Caco-2 (cell line): ENCODE results near the gene TSR2. TPM values are rescaled to one million over a fixed set of nuclear protein-coding genes. Genes with fewer than 3 reads are reported as not detected.
"Not testable (repeated sequence)": the region's sequence is repeated elsewhere in the genome, so short reads cannot be mapped to it uniquely, and the experiment has no call there.

ENCODE experiments used
- BruUV-seq: library from RNA; stranded (reverse); fragments of 400-500 nt; replicated peaks from 2 replicates; lab custom pipeline; 2021; lab: Mats Ljungman, UMichigan
- CTCF ChIA-PET: fragments of 300-600 bp; sonication (Branson Sonifier 250); formaldehyde crosslinking; loops from one replicate; lab custom pipeline; 2022; ENCODE audit warnings: antibody characterized with exemption; lab: Charles Lee
- POLR2A ChIA-PET: fragments of 300-600 bp; sonication (Branson Sonifier 250); formaldehyde crosslinking; loops from one replicate; lab custom pipeline; 2022; ENCODE audit warnings: antibody characterized with exemption; lab: Charles Lee
- DNase-seq, 2 experiments: peaks; one replicate each; pipeline versions ENCODE4 v3.0.0 to v3.0.0-alpha.2; 2020 to 2022
- H3K27me3 ChIP-seq: replicated peaks from 2 replicates; pipeline ENCODE4 v1.6.0; 2011; ENCODE audit warnings: low read length; ENCODE audit not compliant: control insufficient read depth, insufficient read depth
- H3K36me3 ChIP-seq: 2 replicates; pipeline ENCODE4 v1.5.1; 2011; ENCODE audit warnings: low read length; ENCODE audit not compliant: control insufficient read depth, insufficient read depth
- H3K4me1 ChIP-seq: fragments of 250-450 bp; sonication (Bioruptor Pico); 2 replicates; pipeline ENCODE4 v1.5.1; 2020; ENCODE audit warnings: mild to moderate bottlenecking
- H3K4me3 ChIP-seq: 2 replicates; pipeline ENCODE4 v1.5.1; 2011; ENCODE audit warnings: low read depth, mild to moderate bottlenecking, control low read depth, low read length
- H3K9me3 ChIP-seq: fragments of 250-450 bp; sonication (Bioruptor Pico); 2 replicates; pipeline ENCODE4 v1.5.1; 2020; ENCODE audit warnings: mild to moderate bottlenecking, moderate library complexity
- H3K27ac Mint-ChIP-seq: one replicate; pipeline ENCODE4 v1.8.0; 2022; ENCODE audit warnings: mixed read lengths; ENCODE audit not compliant: unreplicated experiment
- H3K27me3 Mint-ChIP-seq: one replicate; pipeline ENCODE4 v1.8.0; 2022; ENCODE audit warnings: mixed read lengths; ENCODE audit not compliant: insufficient read depth, unreplicated experiment
- H3K36me3 Mint-ChIP-seq: one replicate; pipeline ENCODE4 v1.8.0; 2022; ENCODE audit warnings: mild to moderate bottlenecking, mixed read lengths; ENCODE audit not compliant: insufficient read depth, unreplicated experiment
- H3K4me1 Mint-ChIP-seq: one replicate; pipeline ENCODE4 v1.8.0; 2022; ENCODE audit warnings: low read depth, mixed read lengths; ENCODE audit not compliant: unreplicated experiment
- H3K4me3 Mint-ChIP-seq: one replicate; pipeline ENCODE4 v1.8.0; 2022; ENCODE audit warnings: mild to moderate bottlenecking, moderate library complexity, mixed read lengths; ENCODE audit not compliant: unreplicated experiment
- H3K9me3 Mint-ChIP-seq: one replicate; pipeline ENCODE4 v1.8.0; 2022; ENCODE audit warnings: mixed read lengths; ENCODE audit not compliant: unreplicated experiment
- intact Hi-C: fragments of 100-400 bp; cut with micrococcal nuclease; formaldehyde crosslinking; loops from one replicate; pipeline ENCODE4 v1.10.0; 2022; ENCODE audit not compliant: unreplicated experiment
- total RNA-seq: library from RNA; stranded (reverse); gene quantifications from 2 replicates; pipeline ENCODE4 v1.2.3, GENCODE V29; 2022
- TF ChIP-seq, protein P1 (sequence below), 2 experiments: fragments of 200-600 bp in 1 of 2; IDR thresholded peaks; 1 replicate in 1 of 2; 2 replicates in 1 of 2; pipeline versions ENCODE4 v1.5.1 to v1.8.0; 2011 to 2022; ENCODE audit warnings: antibody characterized with exemption in 1 of 2, control low read depth in 1 of 2, inconsistent platforms in 1 of 2, low read depth in 1 of 2, low read length in 1 of 2, mild to moderate bottlenecking in 1 of 2, moderate library complexity in 1 of 2; ENCODE audit not compliant: insufficient read depth in 1 of 2, severe bottlenecking in 1 of 2, unreplicated experiment in 1 of 2

Gene TSR2
- total RNA-seq, 1 experiment from 2014 or later = 45.7 TPM

DNA sequence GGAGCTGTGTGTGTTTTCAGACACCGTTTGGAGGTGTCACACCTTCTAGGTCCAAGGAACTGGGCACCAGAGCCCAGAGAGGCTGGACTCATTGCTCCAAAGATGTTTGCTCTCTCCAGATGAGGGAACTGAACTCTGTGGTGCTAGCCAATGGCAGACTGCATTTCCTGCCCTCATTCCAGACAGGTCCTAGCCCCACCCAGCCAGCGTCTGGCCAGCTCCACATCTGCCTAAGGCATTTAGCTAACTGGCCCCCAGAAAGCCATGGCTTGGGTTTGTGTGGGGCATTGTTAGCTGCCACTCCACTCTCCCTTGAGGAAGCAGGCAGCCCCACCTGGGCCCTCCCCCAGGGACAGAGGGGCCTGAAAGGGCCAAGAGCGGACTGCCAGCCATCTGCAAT is 44.5 kb downstream of the TSR2 start:
- no peaks in the 10 kb centered on the region for H3K36me3 ChIP-seq
- no peaks in the 10 kb centered on the region for H3K9me3 ChIP-seq
- DNase-seq = no peak
- TF ChIP-seq, protein P1, sequence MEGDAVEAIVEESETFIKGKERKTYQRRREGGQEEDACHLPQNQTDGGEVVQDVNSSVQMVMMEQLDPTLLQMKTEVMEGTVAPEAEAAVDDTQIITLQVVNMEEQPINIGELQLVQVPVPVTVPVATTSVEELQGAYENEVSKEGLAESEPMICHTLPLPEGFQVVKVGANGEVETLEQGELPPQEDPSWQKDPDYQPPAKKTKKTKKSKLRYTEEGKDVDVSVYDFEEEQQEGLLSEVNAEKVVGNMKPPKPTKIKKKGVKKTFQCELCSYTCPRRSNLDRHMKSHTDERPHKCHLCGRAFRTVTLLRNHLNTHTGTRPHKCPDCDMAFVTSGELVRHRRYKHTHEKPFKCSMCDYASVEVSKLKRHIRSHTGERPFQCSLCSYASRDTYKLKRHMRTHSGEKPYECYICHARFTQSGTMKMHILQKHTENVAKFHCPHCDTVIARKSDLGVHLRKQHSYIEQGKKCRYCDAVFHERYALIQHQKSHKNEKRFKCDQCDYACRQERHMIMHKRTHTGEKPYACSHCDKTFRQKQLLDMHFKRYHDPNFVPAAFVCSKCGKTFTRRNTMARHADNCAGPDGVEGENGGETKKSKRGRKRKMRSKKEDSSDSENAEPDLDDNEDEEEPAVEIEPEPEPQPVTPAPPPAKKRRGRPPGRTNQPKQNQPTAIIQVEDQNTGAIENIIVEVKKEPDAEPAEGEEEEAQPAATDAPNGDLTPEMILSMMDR (IDR thresholded peaks at IDR 0.05; ENCODE audit: insufficient read depth in 1 of 2, low read depth in 1 of 2, low read length in 1 of 2, severe bottlenecking in 1 of 2, unreplicated experiment in 1 of 2) = no peak
- H3K27me3 ChIP-seq = no peaks in the 10 kb centered on the region
- Mint-ChIP-seq H3K9me3 (no peaks in the 10 kb centered on the region), H3K4me1 (no peaks in the 10 kb centered on the region), H3K4me3 (no peak overlapping the region), H3K27ac (no peak overlapping the region), H3K36me3 (no peaks in the 10 kb centered on the region), H3K27me3 (no peaks in the 10 kb centered on the region)
- intact Hi-C loops = loop anchor here (5.0 kb wide), 1 partner anchor 547 kb away; no protein-coding TSS in a partner anchor
- BruUV-seq = no TSS peak
- ChIA-PET CTCF (interaction anchor here (0.6 kb wide), 1 partner anchor 47 kb away, joined by 5 read pairs; no protein-coding TSS in a partner anchor), POLR2A (no interaction called here)
- no peak overlapping the region for H3K4me3 ChIP-seq
- no peaks in the 10 kb centered on the region for H3K4me1 ChIP-seq

DNA sequence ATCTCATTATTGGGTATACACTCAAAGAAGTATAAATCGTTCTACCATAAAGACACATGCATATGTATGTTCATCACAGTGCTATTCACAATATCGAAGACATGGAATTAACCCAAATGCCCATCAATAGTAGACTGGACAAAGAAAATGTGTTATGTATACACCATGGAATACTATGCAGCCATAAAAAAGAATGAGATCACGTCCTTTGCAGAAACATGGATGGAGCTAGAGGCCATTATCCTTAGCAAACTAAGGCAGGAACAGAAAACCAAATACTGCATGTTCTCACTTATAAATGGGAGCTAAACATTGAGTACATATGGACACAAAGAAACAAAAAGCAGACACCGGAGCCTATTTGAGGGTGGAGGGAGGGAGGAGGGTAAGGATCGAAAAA is 49.6 kb downstream of the TSR2 start:
- H3K4me3 ChIP-seq, H3K4me1 Mint-ChIP-seq, H3K36me3 ChIP-seq, H3K27ac Mint-ChIP-seq, DNase-seq, CTCF ChIA-PET, H3K9me3 Mint-ChIP-seq, H3K9me3 ChIP-seq, H3K4me1 ChIP-seq, POLR2A ChIA-PET, H3K27me3 Mint-ChIP-seq, H3K36me3 Mint-ChIP-seq, BruUV-seq, H3K4me3 Mint-ChIP-seq, H3K27me3 ChIP-seq: not testable (repeated sequence)
- intact Hi-C loops = loop anchor here (5.0 kb wide), 1 partner anchor 553 kb away; no protein-coding TSS in a partner anchor

DNA sequence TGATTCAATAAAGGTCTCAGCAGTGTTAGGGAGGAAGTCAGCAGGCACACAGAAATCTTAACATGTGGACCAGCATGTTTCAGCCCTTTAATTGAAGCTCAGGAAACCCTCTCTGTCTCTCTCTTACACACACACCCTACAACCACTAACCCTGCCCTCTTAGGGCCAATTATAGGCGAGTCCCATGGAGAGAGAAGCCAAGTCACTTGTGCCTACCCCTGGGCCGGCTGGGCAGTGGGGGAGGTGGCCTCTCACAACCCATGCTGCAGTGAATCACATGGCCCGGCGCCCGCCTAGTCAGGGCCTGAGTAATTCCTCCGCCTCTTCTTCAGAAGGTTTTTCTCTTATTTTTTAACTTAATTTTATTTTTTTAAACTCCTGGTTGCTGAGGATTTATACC is 52.1 kb downstream of the TSR2 start:
- H3K27me3 ChIP-seq = no peaks in the 10 kb centered on the region
- no peaks in the 10 kb centered on the region for H3K9me3 Mint-ChIP-seq
- no peaks in the 10 kb centered on the region for H3K36me3 ChIP-seq
- no peak overlapping the region for H3K27ac Mint-ChIP-seq
- no peaks in the 10 kb centered on the region for H3K27me3 Mint-ChIP-seq
- no peaks in the 10 kb centered on the region for H3K9me3 ChIP-seq
- no peak overlapping the region for H3K4me3 Mint-ChIP-seq
- peaks cover 9% of the 10 kb centered on the region for H3K4me1 Mint-ChIP-seq
- H3K36me3 Mint-ChIP-seq = no peaks in the 10 kb centered on the region
- H3K4me1 ChIP-seq = no peaks in the 10 kb centered on the region
- intact Hi-C loops = no loop called here
- ChIA-PET POLR2A (no interaction called here), CTCF (no interaction called here)
- BruUV-seq = no TSS peak
- no peak for DNase-seq
- TF ChIP-seq, protein P1 (IDR thresholded peaks at IDR 0.05; ENCODE audit: insufficient read depth in 1 of 2, low read depth in 1 of 2, low read length in 1 of 2, severe bottlenecking in 1 of 2, unreplicated experiment in 1 of 2) = no peak
- H3K4me3 ChIP-seq = no peak overlapping the region
